Neural progenitor cell (in vitro differentiated cells): ENCODE data around the gene B3GNT2. TPM values are rescaled to one million over a fixed set of nuclear protein-coding genes. Genes with fewer than 3 reads are reported as not detected.
"Not testable (repeated sequence)": the region's sequence is repeated elsewhere in the genome, so short reads cannot be mapped to it uniquely, and the experiment has no call there.

ENCODE experiments used
- DNase-seq: peaks from one replicate; pipeline ENCODE4 v3.0.0-alpha.2; 2016; ENCODE audit warnings: low spot score
- H2AFZ ChIP-seq: fragments of 200-600 bp; sonication (generic); replicated peaks from 2 replicates; pipeline ENCODE4 v1.6.1; 2016; ENCODE audit warnings: antibody characterized with exemption
- H3F3A ChIP-seq: fragments of 200-600 bp; sonication (generic); 2 replicates; pipeline ENCODE4 v1.6.1; 2016; ENCODE audit warnings: antibody characterized with exemption, low read depth
- H3K27ac ChIP-seq: fragments of 200-600 bp; sonication (generic); 2 replicates; pipeline ENCODE4 v1.5.1; 2016; ENCODE audit warnings: mild to moderate bottlenecking
- H3K27me3 ChIP-seq: fragments of 200-600 bp; sonication (generic); 2 replicates; pipeline ENCODE4 v1.6.1; 2016; ENCODE audit warnings: mild to moderate bottlenecking, moderate library complexity
- H3K36me3 ChIP-seq: fragments of 200-600 bp; sonication (generic); 2 replicates; pipeline ENCODE4 v1.5.1; 2016
- H3K4me1 ChIP-seq: fragments of 200-600 bp; sonication (generic); 2 replicates; pipeline ENCODE4 v1.6.1; 2016; ENCODE audit warnings: mixed run types
- H3K4me2 ChIP-seq: fragments of 200-600 bp; sonication (generic); 2 replicates; pipeline ENCODE4 v1.6.1; 2016
- H3K4me3 ChIP-seq: fragments of 200-600 bp; sonication (generic); 2 replicates; pipeline ENCODE4 v1.5.1; 2016
- H3K79me2 ChIP-seq: fragments of 200-600 bp; sonication (generic); 2 replicates; pipeline ENCODE4 v1.6.1; 2016; ENCODE audit warnings: low read depth
- H3K9ac ChIP-seq: fragments of 200-600 bp; sonication (generic); 2 replicates; pipeline ENCODE4 v1.6.1; 2016
- H3K9me3 ChIP-seq: fragments of 200-600 bp; sonication (generic); 2 replicates; pipeline ENCODE4 v1.5.1; 2016; ENCODE audit warnings: low read depth
- H4K20me1 ChIP-seq: fragments of 200-600 bp; sonication (generic); 2 replicates; pipeline ENCODE4 v1.6.1; 2016; ENCODE audit warnings: low read depth
- H3K27ac Mint-ChIP-seq: 3 replicates; pipeline ENCODE4 v1.8.0; 2021; ENCODE audit warnings: mixed read lengths
- H3K27me3 Mint-ChIP-seq: 2 replicates; pipeline ENCODE4 v1.8.0; 2022; ENCODE audit warnings: low read depth, mild to moderate bottlenecking, inconsistent platforms, moderate library complexity, mixed read lengths; ENCODE audit not compliant: insufficient read depth
- H3K36me3 Mint-ChIP-seq: 3 replicates; pipeline ENCODE4 v1.8.0; 2021; ENCODE audit warnings: mixed read lengths
- H3K4me1 Mint-ChIP-seq: 3 replicates; pipeline ENCODE4 v1.8.0; 2021; ENCODE audit warnings: mixed read lengths
- H3K4me3 Mint-ChIP-seq: 3 replicates; pipeline ENCODE4 v1.8.0; 2021; ENCODE audit warnings: mild to moderate bottlenecking, moderate library complexity, mixed read lengths
- H3K9me3 Mint-ChIP-seq: 3 replicates; pipeline ENCODE4 v1.8.0; 2020; ENCODE audit warnings: mixed read lengths
- EZH2 ChIP-seq: fragments of 200-600 bp; sonication (generic); IDR thresholded peaks from 2 replicates; pipeline ENCODE4 v1.6.1; 2017; ENCODE audit warnings: antibody characterized with exemption, mild to moderate bottlenecking, moderate library complexity
- EZH2phosphoT487 ChIP-seq: fragments of 200-600 bp; sonication (generic); IDR thresholded peaks from 2 replicates; pipeline ENCODE4 v1.6.1; 2017; ENCODE audit warnings: antibody characterized with exemption
- total RNA-seq: library from RNA; depleted of rRNA; stranded (reverse); fragments of >200 nt; gene quantifications from 2 replicates; pipeline ENCODE4 v1.2.3, GENCODE V29; 2015; ENCODE audit warnings: low replicate concordance
- TF ChIP-seq, protein P1 (sequence below): fragments of 200-600 bp; sonication (generic); IDR thresholded peaks from 2 replicates; pipeline ENCODE4 v1.5.1; 2017; ENCODE audit warnings: antibody characterized with exemption, mild to moderate bottlenecking

Gene B3GNT2, protein sequence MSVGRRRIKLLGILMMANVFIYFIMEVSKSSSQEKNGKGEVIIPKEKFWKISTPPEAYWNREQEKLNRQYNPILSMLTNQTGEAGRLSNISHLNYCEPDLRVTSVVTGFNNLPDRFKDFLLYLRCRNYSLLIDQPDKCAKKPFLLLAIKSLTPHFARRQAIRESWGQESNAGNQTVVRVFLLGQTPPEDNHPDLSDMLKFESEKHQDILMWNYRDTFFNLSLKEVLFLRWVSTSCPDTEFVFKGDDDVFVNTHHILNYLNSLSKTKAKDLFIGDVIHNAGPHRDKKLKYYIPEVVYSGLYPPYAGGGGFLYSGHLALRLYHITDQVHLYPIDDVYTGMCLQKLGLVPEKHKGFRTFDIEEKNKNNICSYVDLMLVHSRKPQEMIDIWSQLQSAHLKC
- total RNA-seq: 51.9 and 73.2 TPM in 2 replicates

DNA sequence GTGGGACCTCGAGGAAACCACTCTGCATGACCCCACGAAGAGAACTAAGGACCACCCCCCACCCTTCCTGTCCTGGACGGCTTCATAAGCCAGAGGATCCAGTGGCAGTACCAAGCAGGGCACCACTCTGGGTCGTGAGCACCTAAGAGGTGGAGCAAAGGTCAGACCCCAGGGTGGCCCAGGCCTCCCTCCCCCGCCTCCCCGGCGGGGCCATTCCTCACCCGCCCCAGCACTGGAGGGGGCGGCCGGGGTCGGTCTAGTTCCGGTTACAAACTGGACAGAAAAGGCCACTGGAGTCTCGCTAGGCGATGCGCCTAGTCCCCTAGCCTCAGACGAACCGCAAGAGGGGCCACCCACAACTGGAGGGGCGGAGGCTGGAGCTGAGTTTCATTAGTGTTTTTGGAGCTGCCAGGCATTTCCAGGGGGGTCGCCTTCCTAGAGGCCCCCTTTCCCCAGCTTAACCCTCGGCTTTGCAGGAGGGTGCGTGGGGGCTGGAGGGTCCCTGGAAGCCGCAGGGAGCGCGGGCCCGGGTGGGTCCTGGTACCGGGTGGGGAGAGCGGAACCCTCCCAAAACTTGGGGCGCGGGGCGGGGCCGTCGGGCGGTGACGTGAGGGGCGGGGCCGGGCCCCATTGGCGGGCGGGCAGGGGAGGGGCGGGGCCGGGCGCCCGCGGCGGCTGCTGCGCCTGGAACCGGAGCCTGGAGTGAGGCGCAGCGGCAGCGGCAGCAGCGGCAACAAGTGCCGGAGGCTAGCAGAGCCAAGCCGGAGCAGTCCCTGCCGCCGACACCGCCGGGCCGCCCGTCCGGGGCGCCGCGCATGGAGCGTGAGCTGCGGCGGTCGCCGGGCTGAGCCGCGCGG lies at the start of gene B3GNT2:
Gene B3GNT2 (plus strand): TSS at position 695 of the 857 bp plus-strand sequence. CDS start 26,106 bp downstream, outside the sequence.
- Histone ChIP-seq H4K20me1 (peaks cover 43% of the 10 kb centered on the region), H3K9me3 (no peaks in the 10 kb centered on the region), H3K27ac (peak within 1 kb of the TSS; percentile 80), H3K4me1 (peaks cover 27% of the 10 kb centered on the region), H2AFZ (peak within 1 kb of the TSS; percentile 84), H3K4me3 (peak within 1 kb of the TSS; percentile 98), H3K27me3 (no peaks in the 10 kb centered on the region), H3K36me3 (no peaks in the 10 kb centered on the region), H3K4me2 (peak within 1 kb of the TSS; percentile 80), H3K79me2 (peaks cover 46% of the 10 kb centered on the region), H3K9ac (peak within 1 kb of the TSS; percentile 69), H3F3A (peaks cover 40% of the 10 kb centered on the region)
- TF ChIP-seq EZH2phosphoT487 (no peak), EZH2 (no peak)
- TF ChIP-seq, protein P1, sequence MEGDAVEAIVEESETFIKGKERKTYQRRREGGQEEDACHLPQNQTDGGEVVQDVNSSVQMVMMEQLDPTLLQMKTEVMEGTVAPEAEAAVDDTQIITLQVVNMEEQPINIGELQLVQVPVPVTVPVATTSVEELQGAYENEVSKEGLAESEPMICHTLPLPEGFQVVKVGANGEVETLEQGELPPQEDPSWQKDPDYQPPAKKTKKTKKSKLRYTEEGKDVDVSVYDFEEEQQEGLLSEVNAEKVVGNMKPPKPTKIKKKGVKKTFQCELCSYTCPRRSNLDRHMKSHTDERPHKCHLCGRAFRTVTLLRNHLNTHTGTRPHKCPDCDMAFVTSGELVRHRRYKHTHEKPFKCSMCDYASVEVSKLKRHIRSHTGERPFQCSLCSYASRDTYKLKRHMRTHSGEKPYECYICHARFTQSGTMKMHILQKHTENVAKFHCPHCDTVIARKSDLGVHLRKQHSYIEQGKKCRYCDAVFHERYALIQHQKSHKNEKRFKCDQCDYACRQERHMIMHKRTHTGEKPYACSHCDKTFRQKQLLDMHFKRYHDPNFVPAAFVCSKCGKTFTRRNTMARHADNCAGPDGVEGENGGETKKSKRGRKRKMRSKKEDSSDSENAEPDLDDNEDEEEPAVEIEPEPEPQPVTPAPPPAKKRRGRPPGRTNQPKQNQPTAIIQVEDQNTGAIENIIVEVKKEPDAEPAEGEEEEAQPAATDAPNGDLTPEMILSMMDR: no peak
- no peak within 1 kb of the TSS for H3K27ac Mint-ChIP-seq
- DNase-seq: peak; percentile 93
- H3K27me3 Mint-ChIP-seq: peaks cover 3% of the 10 kb centered on the region
- H3K36me3 Mint-ChIP-seq: no peaks in the 10 kb centered on the region
- H3K4me3 Mint-ChIP-seq: peak within 1 kb of the TSS; percentile 92
- H3K9me3 Mint-ChIP-seq: no peaks in the 10 kb centered on the region
- H3K4me1 Mint-ChIP-seq: peaks cover 14% of the 10 kb centered on the region

DNA sequence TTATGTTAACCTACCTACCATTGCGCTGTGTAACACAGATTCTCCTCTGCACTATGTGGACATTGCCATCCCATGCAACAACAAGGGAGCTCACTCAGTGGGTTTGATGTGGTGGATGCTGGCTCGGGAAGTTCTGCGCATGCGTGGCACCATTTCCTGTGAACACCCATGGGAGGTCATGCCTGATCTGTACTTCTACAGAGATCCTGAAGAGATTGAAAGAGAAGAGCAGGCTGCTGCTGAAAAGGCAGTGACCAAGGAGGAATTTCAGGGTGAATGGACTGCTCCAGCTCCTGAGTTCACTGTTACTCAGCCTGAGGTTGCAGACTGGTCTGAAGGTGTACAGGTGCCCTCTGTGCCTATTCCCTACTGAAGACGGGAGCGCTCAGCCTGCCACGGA lies 49.1 kb upstream of the B3GNT2 start:
- not testable (repeated sequence) for H2AFZ ChIP-seq, H3K27me3 ChIP-seq, H3K9me3 Mint-ChIP-seq, H3K27ac ChIP-seq, H3K36me3 ChIP-seq, H3K27ac Mint-ChIP-seq, H4K20me1 ChIP-seq, DNase-seq, H3K4me3 ChIP-seq, H3K27me3 Mint-ChIP-seq, H3K9me3 ChIP-seq, H3F3A ChIP-seq, H3K4me1 Mint-ChIP-seq, H3K36me3 Mint-ChIP-seq, H3K4me3 Mint-ChIP-seq, H3K9ac ChIP-seq, H3K4me2 ChIP-seq, H3K4me1 ChIP-seq, H3K79me2 ChIP-seq

DNA sequence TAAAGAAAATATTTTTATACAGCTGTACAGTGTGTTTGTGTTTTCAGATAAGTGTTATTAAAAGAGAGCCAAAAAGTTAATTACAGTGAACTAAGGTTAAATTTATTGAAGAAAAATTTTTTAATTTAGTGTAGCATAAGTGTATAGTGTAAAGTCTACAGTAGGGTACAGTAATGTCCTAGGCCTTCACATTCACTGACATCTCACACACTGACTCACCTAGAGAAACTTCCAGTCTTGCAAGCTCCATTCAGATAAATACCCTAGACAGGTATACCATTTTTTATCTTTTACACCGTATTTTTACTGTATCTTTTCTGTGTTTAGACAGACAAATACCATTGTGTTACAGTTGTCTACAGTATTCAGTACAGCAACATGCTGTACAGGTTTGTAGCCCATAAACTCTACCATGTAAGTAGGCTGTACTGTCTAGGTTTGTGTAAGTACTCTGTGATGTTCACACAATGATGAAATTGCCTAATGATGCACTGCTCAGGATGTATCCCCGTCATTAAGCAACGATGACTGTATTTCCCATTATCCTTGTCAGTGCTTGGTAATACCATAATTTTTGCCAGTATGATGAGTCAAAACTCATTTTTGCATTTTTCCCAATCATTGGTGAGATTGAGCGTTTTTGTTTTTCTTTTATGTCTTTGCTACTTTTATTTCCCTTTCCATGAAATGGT lies 48.2 kb upstream of the B3GNT2 start:
- Mint-ChIP-seq H3K27me3 (peaks cover 5% of the 10 kb centered on the region), H3K9me3 (no peaks in the 10 kb centered on the region), H3K36me3 (no peaks in the 10 kb centered on the region), H3K4me3 (no peak overlapping the region), H3K4me1 (peaks cover 5% of the 10 kb centered on the region), H3K27ac (no peak overlapping the region)
- H3K9me3 ChIP-seq: no peaks in the 10 kb centered on the region
- no peaks in the 10 kb centered on the region for H4K20me1 ChIP-seq
- DNase-seq: no peak
- no peaks in the 10 kb centered on the region for H3K79me2 ChIP-seq
- no peak overlapping the region for H3K4me2 ChIP-seq
- no peak overlapping the region for H2AFZ ChIP-seq
- TF ChIP-seq EZH2: no peak
- TF ChIP-seq, protein P1: no peak
- no peak for TF ChIP-seq EZH2phosphoT487
- H3K36me3 ChIP-seq: no peaks in the 10 kb centered on the region
- no peaks in the 10 kb centered on the region for H3F3A ChIP-seq
- no peak overlapping the region for H3K4me3 ChIP-seq
- H3K9ac ChIP-seq: no peak overlapping the region
- no peaks in the 10 kb centered on the region for H3K27me3 ChIP-seq
- peaks cover 5% of the 10 kb centered on the region for H3K4me1 ChIP-seq
- no peak overlapping the region for H3K27ac ChIP-seq
